Liver (tissue), 3 donors: Measurements from ENCODE around the gene CDC6.

Source experiments
- ATF3 ChIP-seq: IDR thresholded peaks from 2 replicates; pipeline ENCODE4 v1.6.1; 2016; ENCODE audit warnings: antibody characterized with exemption
- CTCF ChIP-seq: fragments of 150-350 bp; IDR thresholded peaks from 2 replicates; pipeline ENCODE4 v1.5.1; 2017; ENCODE audit warnings: improper control_type of control experiment, low read depth, low read length; ENCODE audit not compliant: missing input control
- HNF4A ChIP-seq, 2 donors: conservative IDR thresholded peaks; 2 replicates each; pipeline ENCODE4 v1.6.1; 2016; ENCODE audit warnings: antibody characterized with exemption in 2 of 2, mild to moderate bottlenecking in 2 of 2
- MAX ChIP-seq: IDR thresholded peaks from 2 replicates; pipeline ENCODE4 v1.6.1; 2016; ENCODE audit warnings: antibody characterized with exemption
- TAF1 ChIP-seq: conservative IDR thresholded peaks from 2 replicates; pipeline ENCODE4 v1.6.1; 2016; ENCODE audit warnings: antibody characterized with exemption, mild to moderate bottlenecking
- YY1 ChIP-seq: IDR thresholded peaks from 2 replicates; pipeline ENCODE4 v1.6.1; 2016; ENCODE audit warnings: antibody characterized with exemption, mild to moderate bottlenecking
- ZBTB33 ChIP-seq: IDR thresholded peaks from 2 replicates; pipeline ENCODE4 v1.6.1; 2016; ENCODE audit warnings: antibody characterized with exemption
- donor health status: healthy.
- donor health status: healthy.

- TF ChIP-seq HNF4A (conservative IDR thresholded peaks at IDR 0.05) (no peak), CTCF (no peak), TAF1 (no peak), ATF3 (no peak), MAX (no peak), YY1 (no peak), ZBTB33 (no peak)
Observed at GRCh38 chr17:40298726-40299125, 11.0 kb downstream of the CDC6 start.
